ENCODE data around the gene COL4A2. TPM values are rescaled to one million over a fixed set of nuclear protein-coding genes. Genes with fewer than 3 reads are reported as not detected.
A peak's percentile ranks its signal among the peaks of the same experiment; 100 is the strongest.

COL4A2 gene
- total RNA-seq, 1 donor from 2014 or later = 180 TPM

DNA sequence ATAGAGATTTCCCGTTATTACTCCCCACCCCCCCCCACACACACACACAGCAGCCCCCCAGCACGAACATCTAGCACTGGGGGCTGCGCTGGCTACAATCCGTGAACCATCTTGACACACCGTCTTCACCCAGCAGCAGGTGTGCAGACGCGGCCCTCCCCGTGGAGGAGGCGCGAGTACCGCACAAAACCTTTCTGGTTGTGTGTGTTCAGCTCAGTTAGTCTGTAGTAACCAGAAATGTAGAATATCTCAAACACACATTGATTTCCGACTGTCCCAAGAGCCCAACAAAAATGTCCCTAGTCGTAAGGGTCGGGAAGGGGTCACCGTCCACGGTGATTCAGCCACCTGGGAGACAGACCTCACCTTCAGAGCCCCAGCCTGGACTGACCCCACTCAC lies 131.7 kb downstream of the COL4A2 start:
- no peak overlapping the region for H3K27ac ChIP-seq
- intact Hi-C loops (cut with DNase I) = no loop called here
- DNase-seq (ENCODE audit: extremely low spot score in 2 of 2) = no peak
- H3K9me3 ChIP-seq = no peaks in the 10 kb centered on the region
- H3K4me1 ChIP-seq = no peaks in the 10 kb centered on the region
- H3K27me3 ChIP-seq = no peaks in the 10 kb centered on the region
- H3K36me3 ChIP-seq = peaks cover 0 to 26% of the 10 kb centered on the region in 2 donors
- TF ChIP-seq POLR2AphosphoS5 (IDR thresholded peaks at IDR 0.05; ENCODE audit: insufficient read depth in 1 of 2, low read depth in 1 of 2) = no peak
- no peak for TF ChIP-seq POLR2A (IDR thresholded peaks at IDR 0.05)
- TF ChIP-seq, protein P1, sequence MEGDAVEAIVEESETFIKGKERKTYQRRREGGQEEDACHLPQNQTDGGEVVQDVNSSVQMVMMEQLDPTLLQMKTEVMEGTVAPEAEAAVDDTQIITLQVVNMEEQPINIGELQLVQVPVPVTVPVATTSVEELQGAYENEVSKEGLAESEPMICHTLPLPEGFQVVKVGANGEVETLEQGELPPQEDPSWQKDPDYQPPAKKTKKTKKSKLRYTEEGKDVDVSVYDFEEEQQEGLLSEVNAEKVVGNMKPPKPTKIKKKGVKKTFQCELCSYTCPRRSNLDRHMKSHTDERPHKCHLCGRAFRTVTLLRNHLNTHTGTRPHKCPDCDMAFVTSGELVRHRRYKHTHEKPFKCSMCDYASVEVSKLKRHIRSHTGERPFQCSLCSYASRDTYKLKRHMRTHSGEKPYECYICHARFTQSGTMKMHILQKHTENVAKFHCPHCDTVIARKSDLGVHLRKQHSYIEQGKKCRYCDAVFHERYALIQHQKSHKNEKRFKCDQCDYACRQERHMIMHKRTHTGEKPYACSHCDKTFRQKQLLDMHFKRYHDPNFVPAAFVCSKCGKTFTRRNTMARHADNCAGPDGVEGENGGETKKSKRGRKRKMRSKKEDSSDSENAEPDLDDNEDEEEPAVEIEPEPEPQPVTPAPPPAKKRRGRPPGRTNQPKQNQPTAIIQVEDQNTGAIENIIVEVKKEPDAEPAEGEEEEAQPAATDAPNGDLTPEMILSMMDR (IDR thresholded peaks at IDR 0.05) = no peak
- no peak overlapping the region for H3K4me3 ChIP-seq

DNA sequence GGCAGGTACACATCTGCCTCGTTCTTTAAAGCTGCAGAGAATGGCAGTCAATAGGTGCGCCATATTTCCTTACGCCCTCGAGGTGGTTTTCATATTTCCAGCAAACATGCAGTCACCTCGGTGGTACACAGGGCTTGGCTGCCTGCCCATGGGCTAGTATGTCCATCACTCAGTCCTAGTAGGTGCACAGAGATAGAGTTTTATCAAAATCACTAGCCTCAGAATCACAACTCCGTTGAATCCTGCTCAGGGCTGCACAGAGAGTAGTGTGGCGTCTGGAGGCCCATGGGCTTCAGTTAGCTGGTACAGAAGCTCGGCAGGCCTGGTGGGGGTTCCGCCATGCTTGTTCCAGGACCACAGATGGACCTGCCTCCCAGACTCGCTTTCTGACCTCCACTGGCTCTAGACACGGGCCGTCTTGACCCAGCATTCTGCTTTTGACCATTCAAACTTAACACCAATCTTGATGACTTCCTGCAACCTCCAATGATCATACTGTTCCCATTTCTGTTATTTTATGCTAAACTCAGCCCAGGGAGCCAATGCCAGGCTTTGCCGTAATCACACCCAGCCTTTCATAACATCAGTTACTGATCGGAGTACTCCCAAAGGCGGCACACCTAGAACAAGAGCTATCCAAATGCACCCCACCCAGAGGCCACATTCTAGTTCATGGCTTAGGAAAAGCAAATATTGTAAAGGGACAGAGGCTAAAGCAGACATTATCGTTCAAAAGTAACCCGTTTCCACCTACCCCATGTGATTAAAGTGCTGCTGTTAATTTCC lies 134.1 kb downstream of the COL4A2 start:
- intact Hi-C loops (cut with DNase I) = no loop called here
- Histone ChIP-seq H3K27me3 (no peaks in the 10 kb centered on the region), H3K9me3 (no peaks in the 10 kb centered on the region), H3K36me3 (peaks cover 0 to 17% of the 10 kb centered on the region in 2 donors), H3K4me1 (no peaks in the 10 kb centered on the region), H3K27ac (no peak overlapping the region), H3K4me3 (no peak overlapping the region)
- DNase-seq (ENCODE audit: extremely low spot score in 2 of 2) = no peak
- TF ChIP-seq POLR2A (IDR thresholded peaks at IDR 0.05) (no peak), POLR2AphosphoS5 (IDR thresholded peaks at IDR 0.05; ENCODE audit: insufficient read depth in 1 of 2, low read depth in 1 of 2) (no peak)
- TF ChIP-seq, protein P1 (IDR thresholded peaks at IDR 0.05) = no peak

DNA sequence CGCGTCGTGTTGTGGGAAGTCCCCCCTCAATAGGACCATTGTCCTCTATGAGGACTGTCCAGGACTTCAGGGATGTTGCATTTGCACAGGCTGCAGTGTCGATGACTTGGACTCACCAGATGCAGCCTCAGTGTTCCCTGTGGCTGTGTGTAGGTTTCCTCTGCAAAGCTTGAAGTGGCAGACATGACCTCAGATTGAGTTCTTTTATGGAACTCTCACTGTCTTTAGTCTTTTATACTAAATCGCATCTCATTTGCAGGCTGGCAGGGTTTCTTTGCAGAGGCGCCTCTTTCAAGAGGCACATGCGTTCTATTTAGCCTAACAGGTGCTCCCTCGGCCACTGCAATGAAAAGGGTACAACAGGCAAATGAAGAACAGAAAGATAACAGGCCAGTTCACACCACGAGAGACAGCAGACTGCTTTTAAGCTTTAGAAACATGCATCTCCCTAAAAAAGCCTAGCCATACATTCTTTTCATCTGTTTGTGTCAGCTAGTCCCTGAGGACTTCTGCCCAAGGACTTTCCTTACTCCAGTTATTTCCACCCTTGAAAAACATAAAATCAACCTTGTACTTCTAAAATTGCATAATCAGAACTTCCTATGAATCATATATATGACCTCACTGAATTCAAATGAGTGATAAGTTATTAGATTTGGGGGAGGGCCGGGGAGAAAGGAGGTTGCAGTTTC lies 136.0 kb downstream of the COL4A2 start:
- no peak for DNase-seq (ENCODE audit: extremely low spot score in 2 of 2)
- TF ChIP-seq, protein P1 (IDR thresholded peaks at IDR 0.05) = no peak
- TF ChIP-seq POLR2AphosphoS5 (IDR thresholded peaks at IDR 0.05; ENCODE audit: insufficient read depth in 1 of 2, low read depth in 1 of 2) = no peak
- TF ChIP-seq POLR2A (IDR thresholded peaks at IDR 0.05) = no peak
- intact Hi-C loops (cut with DNase I) = no loop called here
- H3K36me3 ChIP-seq = peaks cover 0 to 23% of the 10 kb centered on the region in 2 donors
- H3K9me3 ChIP-seq = no peaks in the 10 kb centered on the region
- H3K27me3 ChIP-seq = no peaks in the 10 kb centered on the region
- H3K4me1 ChIP-seq = no peaks in the 10 kb centered on the region
- H3K4me3 ChIP-seq = no peak overlapping the region
- H3K27ac ChIP-seq = peak overlapping the region; percentile 37

DNA sequence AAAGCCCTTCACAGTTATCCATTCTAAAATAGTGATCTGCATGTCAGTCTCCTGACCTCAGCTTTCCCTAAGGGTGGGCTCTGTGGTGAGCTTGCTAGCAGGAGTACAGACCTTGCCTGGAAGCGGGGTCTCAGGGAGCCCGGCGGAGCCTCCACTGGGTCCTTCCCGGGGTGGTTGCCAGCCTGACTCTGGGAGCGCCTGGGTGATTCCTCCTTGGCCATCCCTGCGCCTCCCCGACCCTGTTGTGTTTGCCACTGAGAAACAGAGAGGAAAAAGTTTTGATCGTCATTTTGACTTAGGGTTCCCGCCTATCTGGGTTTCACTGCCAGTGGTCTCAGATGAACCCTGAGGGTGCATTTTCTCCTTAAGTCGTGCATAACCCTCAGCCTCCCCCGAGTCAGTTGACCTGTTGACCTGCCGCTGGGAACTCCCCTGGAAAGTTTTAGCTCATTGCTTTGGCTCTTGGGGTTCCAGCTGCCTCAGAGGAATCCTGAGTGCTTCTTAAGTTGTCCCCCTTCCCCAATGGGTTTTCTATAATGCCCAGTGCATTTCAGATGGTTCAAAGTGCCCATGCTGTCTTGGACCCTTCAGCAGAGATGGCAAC lies 136.6 kb downstream of the COL4A2 start:
- Histone ChIP-seq H3K27ac (peak overlapping the region; percentile 37), H3K36me3 (peaks cover 0 to 16% of the 10 kb centered on the region in 2 donors), H3K9me3 (no peaks in the 10 kb centered on the region), H3K4me3 (no peak overlapping the region), H3K27me3 (no peaks in the 10 kb centered on the region), H3K4me1 (no peaks in the 10 kb centered on the region)
- intact Hi-C loops (cut with DNase I) = no loop called here
- no peak for DNase-seq (ENCODE audit: extremely low spot score in 2 of 2)
- TF ChIP-seq POLR2AphosphoS5 (IDR thresholded peaks at IDR 0.05; ENCODE audit: insufficient read depth in 1 of 2, low read depth in 1 of 2) (no peak), POLR2A (IDR thresholded peaks at IDR 0.05) (no peak)
- TF ChIP-seq, protein P1 (IDR thresholded peaks at IDR 0.05) = no peak

Data from vagina (tissue), 2 donors.